H1 (cell line): ENCODE measurements around the gene FERMT2. TPM values are rescaled to one million over a fixed set of nuclear protein-coding genes. Genes with fewer than 3 reads are reported as not detected.

Experiments used
- CBX8 ChIP-seq: fragments of 300-800, 300-1000 bp; sonication (generic); IDR thresholded peaks from 2 replicates; pipeline ENCODE4 v1.7.1; 2016; ENCODE audit warnings: low read depth, low read length, borderline replicate concordance
- CHD7 ChIP-seq: fragments of 300-600 bp; sonication (generic); IDR thresholded peaks from 2 replicates; pipeline ENCODE4 v1.7.1; 2012; ENCODE audit warnings: low read length, moderate library complexity, mild to moderate bottlenecking, inconsistent platforms; ENCODE audit not compliant: insufficient replicate concordance
- HDAC2 ChIP-seq, 2 experiments: fragments of 300-600 bp in 1 of 2; sonication (generic) in 1 of 2; IDR thresholded peaks; 2 replicates each; pipeline ENCODE4 v1.6.1; 2011 to 2012; ENCODE audit warnings: low read depth in 2 of 2, low read length in 2 of 2, mild to moderate bottlenecking in 2 of 2, moderate library complexity in 2 of 2, borderline replicate concordance in 1 of 2, inconsistent platforms in 1 of 2
- MAX ChIP-seq: IDR thresholded peaks from 2 replicates; pipeline ENCODE4 v1.6.1; 2012; ENCODE audit warnings: inconsistent platforms
- RAD21 ChIP-seq, 2 experiments: IDR thresholded peaks in 1 of 2; conservative IDR thresholded peaks in 1 of 2; 2 replicates each; pipeline ENCODE4 v1.6.1; 2011; ENCODE audit warnings: low read depth in 2 of 2, low read length in 2 of 2, improper control_type of control experiment in 1 of 2, inconsistent platforms in 1 of 2, mild to moderate bottlenecking in 1 of 2, moderate library complexity in 1 of 2
- RXRA ChIP-seq: IDR thresholded peaks from 2 replicates; pipeline ENCODE4 v1.6.1; 2011; ENCODE audit warnings: low read depth, mild to moderate bottlenecking, low read length, moderate library complexity; ENCODE audit not compliant: insufficient read depth
- YY1 ChIP-seq: IDR thresholded peaks from 2 replicates; pipeline ENCODE4 v1.6.1; 2011; ENCODE audit warnings: low read depth, mild to moderate bottlenecking, low read length
- polyA plus RNA-seq, 7 experiments: library from polyadenylated mRNA; depleted of rRNA in 3 of 7; stranded (reverse) in 5 of 7; unstranded in 2 of 7; fragments of >200 nt in 5 of 7; fragments of 200-250 nt in 2 of 7; gene quantifications; 1 replicate in 5 of 7; 2 replicates in 1 of 7; 4 replicates in 1 of 7; pipeline versions ENCODE4 v1.2.1 to v1.2.3, GENCODE V29; 2011 to 2013; ENCODE audit warnings: missing spikeins in 2 of 7, mixed read lengths in 2 of 7
- total RNA-seq: library from RNA; stranded (reverse); fragmentation: NEBNext Ultra II Directional; extraction: Animal tissue kit (Norgen Biotek cat#: 25700); gene quantifications from 2 replicates; pipeline ENCODE4 v1.2.1, GENCODE V29; 2021

Gene FERMT2
- total and polyA plus RNA-seq, 2 of the 8 experiments (the other 6 are each of a cell fraction or from before 2014, with no cell fraction given), result 53.3 to 142 TPM

- no peak for TF ChIP-seq CHD7
- no peak for TF ChIP-seq HDAC2 (IDR thresholded peaks at IDR 0.05; ENCODE audit: borderline replicate concordance in 1 of 2, low read depth in 2 of 2, low read length in 2 of 2)
- no peak for TF ChIP-seq MAX
- no peak for TF ChIP-seq CBX8
- TF ChIP-seq YY1, result no peak
- TF ChIP-seq RAD21 (IDR thresholded peaks at IDR 0.05 in 1 of 2, conservative IDR thresholded peaks at IDR 0.05 in 1 of 2; ENCODE audit: low read depth in 2 of 2, low read length in 2 of 2), result no peak
- TF ChIP-seq RXRA, result no peak
- TF ChIP-seq, all 59 proteins: peak for 0
Measured at GRCh38 chr14:52948039-52948438, 2.8 kb downstream of the FERMT2 start (continued).
